Uterus (tissue), 2 donors: ENCODE measurements around the gene SECISBP2L.

Source experiments
- POLR2A ChIP-seq, 2 donors: fragments of 450-650 bp; IDR thresholded peaks; one replicate each; pipeline ENCODE4 v1.6.1; 2016; ENCODE audit warnings: antibody characterized with exemption in 2 of 2, mild to moderate bottlenecking in 1 of 2, moderate library complexity in 1 of 2
- TF ChIP-seq, protein P1 (sequence below), 4 experiments: fragments of 200-600 bp in 2 of 4; fragments of 450-650 bp in 2 of 4; sonication (generic) in 2 of 4; IDR thresholded peaks; one replicate each; pipeline ENCODE4 v1.5.1; 2016 to 2019; ENCODE audit warnings: antibody characterized with exemption in 4 of 4, mild to moderate bottlenecking in 2 of 4, moderate library complexity in 1 of 4

DNA sequence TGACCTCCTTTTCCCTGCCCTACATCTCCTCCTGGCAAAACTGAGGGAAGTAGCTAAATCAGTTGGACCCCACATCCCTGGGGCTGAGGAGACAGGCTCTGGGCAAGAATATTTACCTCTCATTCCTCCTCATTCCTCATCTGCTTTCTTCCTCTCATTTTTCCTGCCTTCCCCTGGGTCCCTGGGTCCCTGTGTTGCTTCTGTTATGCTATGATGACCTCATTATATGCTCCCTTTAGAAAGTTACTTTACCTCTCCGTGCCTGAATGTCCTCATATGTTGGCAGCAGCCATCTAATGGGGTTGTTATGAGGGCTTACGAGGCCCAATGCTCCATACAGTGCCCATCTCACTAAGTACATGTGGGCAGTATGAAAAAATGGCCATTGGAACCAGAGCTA, 81.3 kb downstream of the SECISBP2L start:
- TF ChIP-seq, protein P1, sequence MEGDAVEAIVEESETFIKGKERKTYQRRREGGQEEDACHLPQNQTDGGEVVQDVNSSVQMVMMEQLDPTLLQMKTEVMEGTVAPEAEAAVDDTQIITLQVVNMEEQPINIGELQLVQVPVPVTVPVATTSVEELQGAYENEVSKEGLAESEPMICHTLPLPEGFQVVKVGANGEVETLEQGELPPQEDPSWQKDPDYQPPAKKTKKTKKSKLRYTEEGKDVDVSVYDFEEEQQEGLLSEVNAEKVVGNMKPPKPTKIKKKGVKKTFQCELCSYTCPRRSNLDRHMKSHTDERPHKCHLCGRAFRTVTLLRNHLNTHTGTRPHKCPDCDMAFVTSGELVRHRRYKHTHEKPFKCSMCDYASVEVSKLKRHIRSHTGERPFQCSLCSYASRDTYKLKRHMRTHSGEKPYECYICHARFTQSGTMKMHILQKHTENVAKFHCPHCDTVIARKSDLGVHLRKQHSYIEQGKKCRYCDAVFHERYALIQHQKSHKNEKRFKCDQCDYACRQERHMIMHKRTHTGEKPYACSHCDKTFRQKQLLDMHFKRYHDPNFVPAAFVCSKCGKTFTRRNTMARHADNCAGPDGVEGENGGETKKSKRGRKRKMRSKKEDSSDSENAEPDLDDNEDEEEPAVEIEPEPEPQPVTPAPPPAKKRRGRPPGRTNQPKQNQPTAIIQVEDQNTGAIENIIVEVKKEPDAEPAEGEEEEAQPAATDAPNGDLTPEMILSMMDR (IDR thresholded peaks at IDR 0.05) = no peak
- no peak for TF ChIP-seq POLR2A (IDR thresholded peaks at IDR 0.05)
